22Rv1 (cell line): ENCODE data around the gene DBNL.

ENCODE experiments used
- H3K27ac ChIP-seq: fragments of 450-650 bp; 2 replicates; pipeline ENCODE4 v1.5.1; 2017
- ZFX ChIP-seq: fragments of 450-650 bp; IDR thresholded peaks from 2 replicates; pipeline ENCODE4 v1.6.1; 2017; ENCODE audit warnings: antibody characterized with exemption, borderline replicate concordance
- TF ChIP-seq, protein P1 (sequence below): fragments of 450-650 bp; IDR thresholded peaks from 2 replicates; pipeline ENCODE4 v1.5.1; 2017; ENCODE audit warnings: mild to moderate bottlenecking

Gene DBNL

DNA sequence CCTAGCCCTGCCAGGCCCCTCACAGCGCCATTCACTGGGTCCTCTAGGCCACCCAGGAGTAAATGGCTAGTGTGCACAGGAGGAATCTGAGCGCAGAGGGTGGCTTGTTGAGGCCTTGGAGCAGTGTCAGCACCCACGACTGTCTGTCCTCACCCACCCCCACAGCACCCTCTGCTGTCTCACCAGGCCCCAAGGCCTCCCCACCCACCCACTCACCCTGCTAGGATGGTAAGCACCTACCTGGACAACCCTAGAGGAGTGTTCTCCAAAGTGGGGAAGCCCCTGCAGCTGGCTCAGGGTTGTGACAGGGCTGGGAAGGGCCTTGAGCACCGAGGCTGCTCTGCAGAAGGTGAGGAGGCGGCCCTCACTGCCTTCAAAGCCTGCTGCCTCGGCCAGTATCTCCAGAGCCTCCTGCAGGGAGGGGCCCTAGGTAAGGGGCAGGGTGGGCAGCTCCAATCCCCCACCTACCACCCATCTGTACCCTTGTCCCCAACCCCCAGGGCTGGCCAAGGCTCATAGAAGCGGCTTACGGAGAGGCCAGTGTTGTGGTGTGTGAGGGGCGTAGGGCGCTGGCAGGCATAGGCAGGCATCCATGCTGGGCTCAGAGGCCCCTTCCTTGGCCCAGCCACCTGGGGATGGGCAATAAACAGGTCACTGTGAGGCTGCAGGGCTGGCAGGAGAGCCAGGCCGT is 35.0 kb downstream of the DBNL start:
- TF ChIP-seq, protein P1, sequence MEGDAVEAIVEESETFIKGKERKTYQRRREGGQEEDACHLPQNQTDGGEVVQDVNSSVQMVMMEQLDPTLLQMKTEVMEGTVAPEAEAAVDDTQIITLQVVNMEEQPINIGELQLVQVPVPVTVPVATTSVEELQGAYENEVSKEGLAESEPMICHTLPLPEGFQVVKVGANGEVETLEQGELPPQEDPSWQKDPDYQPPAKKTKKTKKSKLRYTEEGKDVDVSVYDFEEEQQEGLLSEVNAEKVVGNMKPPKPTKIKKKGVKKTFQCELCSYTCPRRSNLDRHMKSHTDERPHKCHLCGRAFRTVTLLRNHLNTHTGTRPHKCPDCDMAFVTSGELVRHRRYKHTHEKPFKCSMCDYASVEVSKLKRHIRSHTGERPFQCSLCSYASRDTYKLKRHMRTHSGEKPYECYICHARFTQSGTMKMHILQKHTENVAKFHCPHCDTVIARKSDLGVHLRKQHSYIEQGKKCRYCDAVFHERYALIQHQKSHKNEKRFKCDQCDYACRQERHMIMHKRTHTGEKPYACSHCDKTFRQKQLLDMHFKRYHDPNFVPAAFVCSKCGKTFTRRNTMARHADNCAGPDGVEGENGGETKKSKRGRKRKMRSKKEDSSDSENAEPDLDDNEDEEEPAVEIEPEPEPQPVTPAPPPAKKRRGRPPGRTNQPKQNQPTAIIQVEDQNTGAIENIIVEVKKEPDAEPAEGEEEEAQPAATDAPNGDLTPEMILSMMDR, result no peak
- no peak for TF ChIP-seq ZFX
- H3K27ac ChIP-seq, result no peak overlapping the region

DNA sequence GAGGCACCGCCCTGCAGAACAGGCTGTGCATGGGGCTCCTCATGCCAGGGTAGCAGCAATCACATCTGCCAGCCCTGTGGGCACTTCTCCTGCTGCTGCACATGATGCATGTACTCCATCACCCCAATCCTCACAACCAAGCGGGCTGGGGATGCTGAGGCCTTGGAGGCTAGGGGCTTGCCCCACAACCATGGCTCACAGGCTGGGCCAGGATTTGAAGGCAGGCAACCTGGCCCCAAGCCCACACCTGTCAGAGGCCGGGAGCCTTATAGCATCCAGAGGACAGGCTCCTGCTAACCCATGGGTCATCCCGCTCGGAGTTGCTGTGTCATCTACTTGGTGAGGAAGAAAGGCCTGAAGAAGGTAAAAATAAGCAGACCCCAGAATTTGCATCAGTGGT is 35.6 kb downstream of the DBNL start:
- TF ChIP-seq ZFX, result no peak
- TF ChIP-seq, protein P1, result no peak
- peak overlapping the region; percentile 97; the same call in 1 of the 2 replicates for H3K27ac ChIP-seq

DNA sequence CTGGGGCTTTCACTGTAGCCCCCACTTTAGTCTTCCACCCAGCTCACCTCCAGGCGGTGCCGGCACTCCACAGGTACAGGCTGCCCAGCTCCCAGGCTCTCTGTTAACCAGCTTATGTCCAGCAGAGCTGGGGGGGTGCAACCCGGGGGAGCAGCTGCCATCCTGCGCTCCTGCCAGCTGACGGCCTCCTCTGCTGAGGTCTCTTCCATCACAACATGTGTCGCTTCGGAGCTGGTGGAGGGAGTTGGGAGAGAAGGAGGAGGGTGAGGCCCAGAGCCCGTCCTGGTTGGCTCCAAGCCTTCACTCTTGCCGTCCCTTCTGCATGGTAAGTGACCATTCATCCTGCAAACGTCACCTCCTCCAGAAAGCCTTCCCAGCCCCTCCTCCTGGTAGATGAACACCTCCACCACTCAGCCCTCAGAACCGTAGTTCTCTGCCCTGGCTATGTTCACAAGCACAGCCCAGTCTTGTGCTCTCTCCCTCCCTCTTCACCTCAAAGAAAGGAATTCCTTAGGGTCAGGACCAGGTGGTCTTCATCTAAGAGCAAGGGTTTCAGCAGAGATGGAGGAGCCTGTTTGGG is 36.3 kb downstream of the DBNL start:
- no peak for TF ChIP-seq ZFX
- TF ChIP-seq, protein P1, result no peak
- H3K27ac ChIP-seq, result peak overlapping the region; percentile 97

DNA sequence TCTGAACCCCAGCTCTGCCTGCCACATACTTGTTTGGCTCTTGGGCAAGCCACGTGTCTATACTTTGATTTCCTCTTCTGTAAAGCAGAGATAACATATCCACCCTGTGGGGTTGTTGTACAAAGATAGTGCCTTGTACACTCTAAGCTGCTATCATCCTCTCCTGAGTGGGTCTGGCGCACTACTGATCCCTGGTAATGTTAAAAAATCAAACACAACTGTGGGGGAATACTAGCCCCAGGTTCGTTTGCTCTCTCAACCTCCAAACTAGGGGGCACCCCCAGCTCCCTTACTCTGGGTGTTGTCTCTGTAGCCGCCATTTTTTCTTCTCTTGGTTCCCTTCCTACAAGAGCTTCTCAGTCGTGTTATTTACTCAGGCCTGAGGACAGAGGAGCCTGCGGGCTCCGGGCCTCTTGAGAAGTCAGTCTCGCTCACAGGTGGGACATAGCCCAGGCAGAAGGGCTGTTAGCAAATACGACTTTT is 36.8 kb downstream of the DBNL start:
- TF ChIP-seq, protein P1, result no peak
- TF ChIP-seq ZFX, result no peak
- H3K27ac ChIP-seq, result peak overlapping the region; percentile 97

DNA sequence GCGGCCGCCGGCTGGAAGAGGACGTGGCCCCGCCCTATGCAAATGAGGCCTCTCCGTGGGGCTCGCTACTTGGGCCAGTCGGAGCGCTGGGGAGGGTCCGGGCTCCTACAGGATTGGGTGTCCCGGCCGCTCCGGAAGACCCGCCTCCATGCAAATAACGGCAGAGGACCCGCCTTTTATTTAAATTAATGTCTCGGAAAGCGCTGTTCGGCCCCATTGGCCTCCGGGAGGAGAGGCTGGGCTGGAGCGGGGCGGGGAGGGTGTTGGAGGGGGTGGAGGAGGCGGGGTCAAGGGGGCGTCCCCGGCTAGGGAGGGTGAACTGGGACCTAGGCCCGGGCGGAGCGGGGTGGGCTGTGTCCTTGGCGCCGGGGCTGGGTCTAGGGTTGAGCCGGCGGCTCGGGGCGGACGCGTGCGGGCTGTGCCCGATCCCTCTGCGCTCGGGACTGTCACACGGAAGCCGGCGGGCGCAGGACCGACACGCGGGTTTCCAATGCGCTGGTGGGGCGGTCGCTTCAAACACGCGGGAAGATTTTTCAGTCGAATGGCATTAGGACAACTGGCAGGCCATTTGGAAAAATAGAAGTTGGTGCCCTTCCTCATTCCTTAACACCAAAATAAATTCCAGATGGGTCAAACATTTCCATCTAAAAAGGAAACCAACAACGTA is 38.2 kb downstream of the DBNL start:
- TF ChIP-seq, protein P1, result peak; percentile 15; the same call in 1 of the 2 replicates
- TF ChIP-seq ZFX, result no peak
- peak overlapping the region; percentile 97 for H3K27ac ChIP-seq

DNA sequence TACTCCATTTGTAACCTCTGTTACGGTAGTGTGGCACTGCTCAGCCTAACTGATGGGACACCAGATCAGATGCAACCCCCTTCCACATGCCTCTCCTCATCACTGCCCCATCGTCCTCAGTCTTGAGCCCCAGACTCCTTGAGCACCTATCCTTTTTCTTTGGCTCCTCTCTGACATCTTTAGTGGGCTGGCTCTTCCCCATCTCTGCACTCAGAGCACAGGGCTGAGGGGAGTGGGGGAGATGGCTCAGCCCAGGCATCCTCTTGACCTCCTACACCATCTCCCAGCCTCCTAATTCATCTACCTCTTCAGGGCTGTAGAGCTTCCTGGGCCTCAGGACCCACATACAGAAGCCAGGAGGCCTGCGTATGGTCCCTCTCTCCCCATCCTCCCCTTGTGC is 39.3 kb downstream of the DBNL start:
- H3K27ac ChIP-seq, result no peak overlapping the region
- TF ChIP-seq, protein P1, result no peak
- no peak for TF ChIP-seq ZFX

DNA sequence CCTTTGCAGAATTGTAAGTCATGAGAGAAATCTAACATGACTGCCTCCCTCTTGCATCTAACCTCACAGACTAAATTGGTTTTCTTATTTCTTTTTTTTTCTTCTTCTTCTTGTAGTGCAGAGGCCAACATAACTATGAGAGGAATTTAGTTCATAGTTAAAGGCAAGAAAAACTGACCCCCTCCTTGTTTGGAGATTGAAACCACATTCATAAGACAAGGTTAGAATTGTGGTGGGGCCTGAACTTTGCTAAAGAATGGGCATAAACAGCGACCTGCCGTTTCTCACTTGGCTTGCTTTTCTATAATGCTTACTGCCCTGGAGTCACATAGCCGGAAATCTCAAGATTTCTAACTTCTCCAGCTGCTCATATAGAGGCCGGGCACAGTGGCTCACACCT is 40.2 kb downstream of the DBNL start:
- no peak overlapping the region for H3K27ac ChIP-seq
- no peak for TF ChIP-seq ZFX
- TF ChIP-seq, protein P1, result no peak
